Measurements from ENCODE around the gene KCNN2. TPM values are rescaled to one million over a fixed set of nuclear protein-coding genes. Genes with fewer than 3 reads are reported as not detected.

Gene KCNN2
- total RNA-seq, 1 donor from 2014 or later: 2.0 TPM

- Mint-ChIP-seq H3K4me1 (ENCODE audit: low read depth) (peaks cover 2% of the 10 kb centered on the region), H3K9me3 (ENCODE audit: low read depth) (no peaks in the 10 kb centered on the region), H3K4me3 (ENCODE audit: low read depth) (no peak overlapping the region), H3K27me3 (no peaks in the 10 kb centered on the region), H3K27ac (no peak overlapping the region), H3K36me3 (ENCODE audit: insufficient read depth) (no peaks in the 10 kb centered on the region)
- no peak for DNase-seq (ENCODE audit: low spot score, unreplicated experiment)
- TF ChIP-seq CTCF (IDR thresholded peaks at IDR 0.05; ENCODE audit: unreplicated experiment): no peak
Observed at GRCh38 chr5:114416254-114416653, 54.4 kb downstream of the KCNN2 start.

- H3K9me3 Mint-ChIP-seq (ENCODE audit: low read depth): no peaks in the 10 kb centered on the region
- H3K27ac Mint-ChIP-seq: no peak overlapping the region
- H3K36me3 Mint-ChIP-seq (ENCODE audit: insufficient read depth): no peaks in the 10 kb centered on the region
- DNase-seq (ENCODE audit: low spot score, unreplicated experiment): no peak
- H3K4me3 Mint-ChIP-seq (ENCODE audit: low read depth): no peak overlapping the region
- no peaks in the 10 kb centered on the region for H3K27me3 Mint-ChIP-seq
- peaks cover 2% of the 10 kb centered on the region for H3K4me1 Mint-ChIP-seq (ENCODE audit: low read depth)
- no peak for TF ChIP-seq CTCF (IDR thresholded peaks at IDR 0.05; ENCODE audit: unreplicated experiment)
Observed at GRCh38 chr5:114417519-114417918, 55.6 kb downstream of the KCNN2 start.

- Mint-ChIP-seq H3K27ac (no peak overlapping the region), H3K9me3 (ENCODE audit: low read depth) (no peaks in the 10 kb centered on the region), H3K36me3 (ENCODE audit: insufficient read depth) (no peaks in the 10 kb centered on the region), H3K4me3 (ENCODE audit: low read depth) (no peak overlapping the region), H3K4me1 (ENCODE audit: low read depth) (peaks cover 2% of the 10 kb centered on the region), H3K27me3 (no peaks in the 10 kb centered on the region)
- no peak for TF ChIP-seq CTCF (IDR thresholded peaks at IDR 0.05; ENCODE audit: unreplicated experiment)
- DNase-seq (ENCODE audit: low spot score, unreplicated experiment): no peak
Observed at GRCh38 chr5:114418176-114419066, 56.6 kb downstream of the KCNN2 start.

- Mint-ChIP-seq H3K27me3 (no peaks in the 10 kb centered on the region), H3K27ac (no peak overlapping the region), H3K9me3 (ENCODE audit: low read depth) (no peaks in the 10 kb centered on the region)
Observed at GRCh38 chr5:114419067-114419388, 57.2 kb downstream of the KCNN2 start.

GRCh38 chr5:114419959-114420358, 58.1 kb downstream of the KCNN2 start:
- no peaks in the 10 kb centered on the region for H3K9me3 Mint-ChIP-seq (ENCODE audit: low read depth)
- H3K27ac Mint-ChIP-seq: no peak overlapping the region

More at GRCh38 chr5:114419067-114419388, 57.2 kb downstream of the KCNN2 start:
- no peak for TF ChIP-seq CTCF (IDR thresholded peaks at IDR 0.05; ENCODE audit: unreplicated experiment)
- no peak for DNase-seq (ENCODE audit: low spot score, unreplicated experiment)
- peaks cover 2% of the 10 kb centered on the region for H3K4me1 Mint-ChIP-seq (ENCODE audit: low read depth)
- no peak overlapping the region for H3K4me3 Mint-ChIP-seq (ENCODE audit: low read depth)
- no peaks in the 10 kb centered on the region for H3K36me3 Mint-ChIP-seq (ENCODE audit: insufficient read depth)

More at GRCh38 chr5:114419959-114420358, 58.1 kb downstream of the KCNN2 start:
- no peak for DNase-seq (ENCODE audit: low spot score, unreplicated experiment)
- Mint-ChIP-seq H3K4me1 (ENCODE audit: low read depth) (peaks cover 2% of the 10 kb centered on the region), H3K4me3 (ENCODE audit: low read depth) (no peak overlapping the region), H3K36me3 (ENCODE audit: insufficient read depth) (no peaks in the 10 kb centered on the region), H3K27me3 (no peaks in the 10 kb centered on the region)
- no peak for TF ChIP-seq CTCF (IDR thresholded peaks at IDR 0.05; ENCODE audit: unreplicated experiment)

All from progenitor cell of endocrine pancreas (in vitro differentiated cells).